Bronchial epithelial cell (primary cell): Measurements from ENCODE around the gene RNF220. TPM values are rescaled to one million over a fixed set of nuclear protein-coding genes. Genes with fewer than 3 reads are reported as not detected.

ENCODE experiments used
- DNase-seq: peaks from one replicate; pipeline ENCODE4 v3.0.0-alpha.2; 2010; ENCODE audit warnings: low read depth
- FAIRE-seq: peaks from 2 replicates; lab custom pipeline; 2011; peaks lifted over from hg19 to GRCh38; lab: Jason Lieb, UNC
- H3K27me3 ChIP-seq: 2 replicates; pipeline ENCODE4 v1.5.1; 2011; ENCODE audit warnings: low read length; ENCODE audit not compliant: control insufficient read depth, insufficient read depth
- H3K36me3 ChIP-seq: 2 replicates; pipeline ENCODE4 v1.5.1; 2011; ENCODE audit warnings: low read length; ENCODE audit not compliant: control insufficient read depth, insufficient read depth
- H3K4me3 ChIP-seq: 2 replicates; pipeline ENCODE4 v1.5.1; 2011; ENCODE audit warnings: mild to moderate bottlenecking, low read depth, low read length, control low read depth
- CTCF ChIP-seq: IDR thresholded peaks from 2 replicates; pipeline ENCODE4 v1.5.1; 2011; ENCODE audit warnings: mild to moderate bottlenecking, moderate library complexity, low read length, control low read depth, inconsistent platforms; ENCODE audit not compliant: insufficient read depth, severe bottlenecking
- total RNA-seq: library from RNA; depleted of rRNA; stranded (reverse); fragments of >200 nt; gene quantifications from 2 replicates; pipeline ENCODE4 v1.2.1, GENCODE V29; 2014

The RNF220 gene
- total RNA-seq, 1 donor from 2014 or later: 94.5 TPM

- no peak for DNase-seq
- Histone ChIP-seq H3K36me3 (no peaks in the 10 kb centered on the region), H3K27me3 (no peaks in the 10 kb centered on the region), H3K4me3 (no peak overlapping the region)
- no peak for FAIRE-seq
- no peak for TF ChIP-seq CTCF
These were observed 164.4 kb downstream of the RNF220 start for GRCh38 chr1:44569491-44569890.

GRCh38 chr1:44571712-44572571 is 166.9 kb downstream of the RNF220 start:
- H3K36me3 ChIP-seq: no peaks in the 10 kb centered on the region
- TF ChIP-seq CTCF: peak; percentile 58
- FAIRE-seq (peak; percentile 18), DNase-seq (peak; percentile 29)
- H3K4me3 ChIP-seq: no peak overlapping the region
- H3K27me3 ChIP-seq: no peaks in the 10 kb centered on the region

GRCh38 chr1:44572572-44572879 is 167.5 kb downstream of the RNF220 start:
- peak; percentile 50 for FAIRE-seq

GRCh38 chr1:44575396-44575795 is 170.3 kb downstream of the RNF220 start:
- no peak for FAIRE-seq
- H3K4me3 ChIP-seq: no peak overlapping the region
- DNase-seq: no peak
- TF ChIP-seq CTCF: no peak
- no peaks in the 10 kb centered on the region for H3K27me3 ChIP-seq
- H3K36me3 ChIP-seq: no peaks in the 10 kb centered on the region

More at GRCh38 chr1:44572572-44572879, 167.5 kb downstream of the RNF220 start:
- Histone ChIP-seq H3K4me3 (no peak overlapping the region), H3K36me3 (no peaks in the 10 kb centered on the region), H3K27me3 (no peaks in the 10 kb centered on the region)
- no peak for TF ChIP-seq CTCF
- DNase-seq: peak; percentile 26

DNA sequence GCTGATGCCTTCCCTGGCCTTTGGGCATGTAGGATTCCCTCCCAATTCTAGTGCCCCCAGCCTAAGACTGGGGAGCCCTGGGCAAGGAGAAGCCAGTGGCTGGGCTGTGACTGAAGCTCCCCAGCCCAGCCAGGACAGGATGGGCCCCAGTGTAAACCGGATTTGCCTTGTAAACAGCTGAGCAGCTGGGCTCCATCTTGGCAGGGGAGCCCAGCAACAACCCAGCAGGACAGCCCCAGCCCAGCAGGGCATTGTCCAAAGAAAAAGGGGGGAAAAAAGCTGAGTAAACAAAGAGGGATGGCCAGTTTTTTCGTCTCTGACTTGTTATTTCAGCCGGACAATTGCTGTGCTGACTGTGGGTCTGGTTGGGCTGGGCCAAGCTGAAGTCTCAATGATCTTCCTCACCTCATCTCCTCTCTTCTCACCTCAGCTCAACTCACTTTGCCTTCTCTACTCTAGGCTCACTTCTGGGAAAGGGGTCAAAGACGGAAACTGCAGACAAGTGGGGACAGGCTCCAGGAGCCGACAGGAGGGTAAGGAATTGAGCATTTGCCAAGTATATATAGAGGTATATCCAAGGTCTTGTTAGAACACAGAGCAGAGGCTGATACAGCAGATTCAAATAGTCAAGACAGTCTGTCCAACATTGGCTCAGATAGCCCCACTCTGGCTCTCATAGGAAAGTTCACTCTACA is 171.5 kb downstream of the RNF220 start:
- Histone ChIP-seq H3K4me3 (no peak overlapping the region), H3K36me3 (no peaks in the 10 kb centered on the region), H3K27me3 (no peaks in the 10 kb centered on the region)
- no peak for TF ChIP-seq CTCF
- no peak for FAIRE-seq
- DNase-seq: peak; percentile 77
